ENCODE measurements around the gene LETMD1.

LETMD1 gene

GRCh38 chr12:51025836-51026638 is 22.1 kb upstream of the LETMD1 start, which contains the start of gene SLC11A2:
SLC11A2 (minus strand) TSS chr12:51026384; CDS start chr12:51010728, 15,656 bp downstream.
- Histone ChIP-seq H3K36me3 (ENCODE audit: control insufficient read depth in 2 of 2, insufficient read depth in 2 of 2, low read length in 2 of 2) (no peaks in the 10 kb centered on the region), H3K27me3 (ENCODE audit: control insufficient read depth in 1 of 2, insufficient read depth in 2 of 2, low read length in 2 of 2) (no peaks in the 10 kb centered on the region), H3K27ac (ENCODE audit: low read length) (peak within 1 kb of the TSS; percentile 66), H3K9me3 (ENCODE audit: control insufficient read depth in 2 of 2, low read length in 2 of 2) (no peaks in the 10 kb centered on the region), H3K4me1 (ENCODE audit: control insufficient read depth, insufficient read depth, low read length) (peaks cover 18% of the 10 kb centered on the region), H3K9ac (ENCODE audit: low read length in 2 of 2) (peak within 1 kb of the TSS; percentile 73 to 82), H3K4me3 (ENCODE audit: low read length in 2 of 2) (peak within 1 kb of the TSS; percentile 75 to 86)

- H3K27me3 ChIP-seq (ENCODE audit: control insufficient read depth in 1 of 2, insufficient read depth in 2 of 2, low read length in 2 of 2), result no peaks in the 10 kb centered on the region
- no peaks in the 10 kb centered on the region for H3K36me3 ChIP-seq (ENCODE audit: control insufficient read depth in 2 of 2, insufficient read depth in 2 of 2, low read length in 2 of 2)
- H3K27ac ChIP-seq (ENCODE audit: low read length), result no peak overlapping the region
- H3K9ac ChIP-seq (ENCODE audit: low read length in 2 of 2), result no peak overlapping the region
- no peak overlapping the region for H3K4me3 ChIP-seq (ENCODE audit: low read length in 2 of 2)
- H3K9me3 ChIP-seq (ENCODE audit: control insufficient read depth in 2 of 2, low read length in 2 of 2), result no peaks in the 10 kb centered on the region
- peaks cover 16% of the 10 kb centered on the region for H3K4me1 ChIP-seq (ENCODE audit: control insufficient read depth, insufficient read depth, low read length)
Observed at GRCh38 chr12:51027342-51027835, 20.7 kb upstream of the LETMD1 start.

DNA sequence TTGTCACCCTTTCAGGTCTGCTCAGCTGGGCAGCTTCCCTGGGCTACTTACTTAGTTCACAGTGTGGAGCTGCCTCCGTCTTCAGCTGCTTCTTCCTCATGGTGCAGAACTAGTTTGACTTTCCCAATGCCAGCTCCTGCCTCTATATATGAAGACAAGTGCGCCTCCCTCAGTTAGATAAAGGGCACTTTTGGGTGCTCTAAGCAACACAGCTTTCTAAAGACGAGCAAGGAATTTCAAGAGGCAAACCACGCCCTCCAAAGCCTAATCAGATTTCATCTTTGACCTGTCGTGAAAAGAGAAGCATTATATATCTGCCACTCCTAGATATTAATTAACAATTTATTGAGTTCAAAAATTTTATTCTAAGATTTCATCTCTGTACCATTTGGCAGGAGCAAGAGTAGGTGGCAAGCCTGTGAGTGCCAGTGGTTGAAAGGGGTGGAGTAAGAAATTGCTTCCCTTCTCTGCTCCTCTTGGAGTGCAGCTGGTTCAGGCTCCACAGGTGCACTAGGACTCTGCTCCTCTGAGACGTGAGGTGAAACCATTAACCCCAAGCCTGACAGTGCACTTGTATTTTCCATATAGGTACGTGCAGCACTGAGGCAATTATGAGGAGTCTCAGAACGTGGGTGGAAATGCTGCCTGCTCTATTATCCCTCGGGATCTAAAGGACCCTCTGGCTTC is 19.9 kb upstream of the LETMD1 start:
- Histone ChIP-seq H3K36me3 (ENCODE audit: control insufficient read depth in 2 of 2, insufficient read depth in 2 of 2, low read length in 2 of 2) (no peaks in the 10 kb centered on the region), H3K9me3 (ENCODE audit: control insufficient read depth in 2 of 2, low read length in 2 of 2) (no peaks in the 10 kb centered on the region), H3K4me1 (ENCODE audit: control insufficient read depth, insufficient read depth, low read length) (peaks cover 16% of the 10 kb centered on the region), H3K4me3 (ENCODE audit: low read length in 2 of 2) (no peak overlapping the region), H3K9ac (ENCODE audit: low read length in 2 of 2) (no peak overlapping the region), H3K27me3 (ENCODE audit: control insufficient read depth in 1 of 2, insufficient read depth in 2 of 2, low read length in 2 of 2) (no peaks in the 10 kb centered on the region), H3K27ac (ENCODE audit: low read length) (no peak overlapping the region)

DNA sequence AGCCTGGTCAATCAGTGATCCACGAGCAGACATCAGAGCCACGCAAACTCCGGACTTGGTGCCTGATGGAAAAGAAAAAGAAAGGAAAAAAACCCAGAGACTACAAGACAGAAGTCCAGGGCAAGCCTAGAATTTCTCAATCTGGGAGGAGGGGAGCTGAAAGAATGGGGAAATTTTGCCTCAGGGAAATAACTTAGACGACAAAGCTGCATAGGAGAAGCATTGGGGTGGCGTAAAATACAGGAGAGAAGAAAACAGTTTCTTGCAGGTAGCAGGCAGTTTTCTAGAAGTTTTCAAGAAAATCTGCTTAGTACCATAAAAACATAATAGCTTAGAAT is 19.3 kb upstream of the LETMD1 start:
- Histone ChIP-seq H3K27me3 (ENCODE audit: control insufficient read depth in 1 of 2, insufficient read depth in 2 of 2, low read length in 2 of 2) (no peaks in the 10 kb centered on the region), H3K36me3 (ENCODE audit: control insufficient read depth in 2 of 2, insufficient read depth in 2 of 2, low read length in 2 of 2) (no peaks in the 10 kb centered on the region), H3K27ac (ENCODE audit: low read length) (no peak overlapping the region), H3K4me3 (ENCODE audit: low read length in 2 of 2) (no peak overlapping the region), H3K4me1 (ENCODE audit: control insufficient read depth, insufficient read depth, low read length) (peaks cover 16% of the 10 kb centered on the region), H3K9ac (ENCODE audit: low read length in 2 of 2) (no peak overlapping the region), H3K9me3 (ENCODE audit: control insufficient read depth in 2 of 2, low read length in 2 of 2) (no peaks in the 10 kb centered on the region)

DNA sequence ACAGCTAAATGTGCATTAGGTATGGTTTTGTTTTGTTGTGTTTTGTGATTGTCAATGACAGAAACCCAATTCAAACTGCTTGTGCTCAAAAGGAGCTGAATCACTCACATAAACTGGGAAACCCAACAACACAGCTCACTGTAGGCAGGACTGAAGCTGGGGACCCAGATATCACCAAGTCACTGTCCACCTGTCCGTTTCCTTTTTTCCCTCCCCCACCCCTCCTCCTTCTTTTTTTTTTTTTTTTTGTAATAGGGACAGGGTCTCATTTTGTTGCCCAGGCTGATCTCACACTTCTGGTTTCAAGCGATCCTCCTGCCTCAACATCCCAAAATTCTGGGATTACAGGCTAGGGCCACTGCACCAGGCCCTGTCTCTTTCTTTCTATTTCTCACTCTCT is 15.1 kb upstream of the LETMD1 start:
- Histone ChIP-seq H3K9ac (ENCODE audit: low read length in 2 of 2) (no peak overlapping the region), H3K27ac (ENCODE audit: low read length) (no peak overlapping the region), H3K4me1 (ENCODE audit: control insufficient read depth, insufficient read depth, low read length) (no peaks in the 10 kb centered on the region), H3K4me3 (ENCODE audit: low read length in 2 of 2) (no peak overlapping the region), H3K27me3 (ENCODE audit: control insufficient read depth in 1 of 2, insufficient read depth in 2 of 2, low read length in 2 of 2) (no peaks in the 10 kb centered on the region), H3K9me3 (ENCODE audit: control insufficient read depth in 2 of 2, low read length in 2 of 2) (no peaks in the 10 kb centered on the region), H3K36me3 (ENCODE audit: control insufficient read depth in 2 of 2, insufficient read depth in 2 of 2, low read length in 2 of 2) (no peaks in the 10 kb centered on the region)

DNA sequence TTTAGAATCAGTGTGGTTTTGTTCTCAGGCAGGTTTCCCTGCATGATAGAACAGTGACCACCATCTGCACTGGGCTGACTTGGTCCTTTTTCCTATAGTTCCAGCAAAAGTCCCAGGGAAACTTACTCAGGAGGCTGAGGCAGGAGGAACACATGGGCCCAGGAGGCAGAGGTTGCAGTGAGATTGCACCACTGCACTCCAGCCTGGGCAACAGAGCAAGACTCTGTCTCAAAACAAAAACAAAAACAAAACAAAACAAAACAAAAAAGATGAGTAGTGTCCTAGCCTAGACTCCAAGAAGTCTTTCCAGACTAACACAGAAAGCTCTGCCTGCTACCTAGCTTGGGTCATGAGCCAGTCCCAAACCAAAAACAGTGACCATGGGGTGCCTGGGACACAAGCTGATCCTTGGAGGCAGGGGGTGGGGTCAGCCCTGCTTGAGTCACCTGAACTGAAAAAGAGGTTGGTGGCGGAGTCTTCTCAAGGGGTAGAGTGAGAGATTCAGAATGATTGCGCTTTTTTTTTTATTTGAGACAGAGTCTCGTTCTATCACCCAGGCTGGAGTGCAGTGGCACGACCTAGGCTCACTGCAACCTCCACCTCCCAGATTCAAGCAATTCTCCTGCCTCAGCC is 14.6 kb upstream of the LETMD1 start:
- H3K36me3 ChIP-seq (ENCODE audit: control insufficient read depth in 2 of 2, insufficient read depth in 2 of 2, low read length in 2 of 2), result no peaks in the 10 kb centered on the region

GRCh38 chr12:51036279-51036678 is 11.8 kb upstream of the LETMD1 start:
- H3K4me1 ChIP-seq (ENCODE audit: control insufficient read depth, insufficient read depth, low read length), result no peaks in the 10 kb centered on the region
- no peaks in the 10 kb centered on the region for H3K9me3 ChIP-seq (ENCODE audit: control insufficient read depth in 2 of 2, low read length in 2 of 2)
- no peak overlapping the region for H3K9ac ChIP-seq (ENCODE audit: low read length in 2 of 2)
- H3K4me3 ChIP-seq (ENCODE audit: low read length in 2 of 2), result no peak overlapping the region
- no peak overlapping the region for H3K27ac ChIP-seq (ENCODE audit: low read length)
- no peaks in the 10 kb centered on the region for H3K27me3 ChIP-seq (ENCODE audit: control insufficient read depth in 1 of 2, insufficient read depth in 2 of 2, low read length in 2 of 2)
- H3K36me3 ChIP-seq (ENCODE audit: control insufficient read depth in 2 of 2, insufficient read depth in 2 of 2, low read length in 2 of 2), result no peaks in the 10 kb centered on the region

More for the DNA sequence above, 14.6 kb upstream of the LETMD1 start:
- H3K9me3 ChIP-seq (ENCODE audit: control insufficient read depth in 2 of 2, low read length in 2 of 2), result no peaks in the 10 kb centered on the region
- H3K27ac ChIP-seq (ENCODE audit: low read length), result no peak overlapping the region
- no peaks in the 10 kb centered on the region for H3K4me1 ChIP-seq (ENCODE audit: control insufficient read depth, insufficient read depth, low read length)
- H3K4me3 ChIP-seq (ENCODE audit: low read length in 2 of 2), result no peak overlapping the region
- H3K9ac ChIP-seq (ENCODE audit: low read length in 2 of 2), result no peak overlapping the region
- H3K27me3 ChIP-seq (ENCODE audit: control insufficient read depth in 1 of 2, insufficient read depth in 2 of 2, low read length in 2 of 2), result no peaks in the 10 kb centered on the region

DNA sequence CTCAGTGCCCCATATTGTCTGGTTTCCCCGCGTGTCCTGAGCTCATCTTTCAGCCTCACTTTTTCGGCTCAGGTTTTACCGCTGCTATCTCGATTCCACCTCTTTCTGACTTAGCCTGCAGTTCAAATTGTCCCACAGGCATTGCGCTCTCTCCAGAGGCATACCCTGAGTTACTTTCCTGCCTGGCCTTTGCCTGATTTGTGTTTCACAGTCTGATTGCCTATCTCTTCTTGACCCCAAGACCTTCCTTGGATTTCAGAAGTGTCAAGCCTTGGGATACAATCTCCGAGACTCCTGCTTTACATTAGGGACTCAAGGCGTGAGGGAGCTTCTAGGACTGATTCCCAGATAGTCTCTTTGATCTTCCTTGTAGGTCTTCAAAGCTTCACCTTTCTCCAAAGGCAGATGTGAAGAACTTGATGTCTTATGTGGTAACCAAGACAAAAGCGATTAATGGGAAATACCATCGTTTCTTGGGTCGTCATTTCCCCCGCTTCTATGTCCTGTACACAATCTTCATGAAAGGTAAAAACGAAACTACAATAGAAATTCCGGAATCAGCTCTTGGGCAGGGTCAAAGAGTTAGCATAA is 629 bp downstream of the LETMD1 start:
- Histone ChIP-seq H3K36me3 (ENCODE audit: control insufficient read depth in 2 of 2, insufficient read depth in 2 of 2, low read length in 2 of 2) (peaks cover 4 to 10% of the 10 kb centered on the region in 2 donors), H3K4me3 (ENCODE audit: low read length in 2 of 2) (peak overlapping the region; percentile 94 to 96), H3K27ac (ENCODE audit: low read length) (peak overlapping the region; percentile 96), H3K9me3 (ENCODE audit: control insufficient read depth in 2 of 2, low read length in 2 of 2) (no peaks in the 10 kb centered on the region), H3K4me1 (ENCODE audit: control insufficient read depth, insufficient read depth, low read length) (peaks cover 9% of the 10 kb centered on the region), H3K27me3 (ENCODE audit: control insufficient read depth in 1 of 2, insufficient read depth in 2 of 2, low read length in 2 of 2) (no peaks in the 10 kb centered on the region), H3K9ac (ENCODE audit: low read length in 2 of 2) (peak overlapping the region; percentile 92 to 98)

- peak overlapping the region in 1 of 2 donors; percentile 94 for H3K4me3 ChIP-seq (ENCODE audit: low read length in 2 of 2)
Observed at GRCh38 chr12:51049525-51049924, 1.4 kb downstream of the LETMD1 start.

GRCh38 chr12:51051787-51052186 is 3.7 kb downstream of the LETMD1 start:
- Histone ChIP-seq H3K36me3 (ENCODE audit: control insufficient read depth in 2 of 2, insufficient read depth in 2 of 2, low read length in 2 of 2) (peaks cover 23 to 25% of the 10 kb centered on the region in 2 donors), H3K27ac (ENCODE audit: low read length) (no peak overlapping the region)

More at GRCh38 chr12:51049525-51049924, 1.4 kb downstream of the LETMD1 start:
- Histone ChIP-seq H3K9ac (ENCODE audit: low read length in 2 of 2) (peak overlapping the region in 1 of 2 donors; percentile 1), H3K36me3 (ENCODE audit: control insufficient read depth in 2 of 2, insufficient read depth in 2 of 2, low read length in 2 of 2) (peaks cover 11 to 15% of the 10 kb centered on the region in 2 donors), H3K27me3 (ENCODE audit: control insufficient read depth in 1 of 2, insufficient read depth in 2 of 2, low read length in 2 of 2) (no peaks in the 10 kb centered on the region), H3K9me3 (ENCODE audit: control insufficient read depth in 2 of 2, low read length in 2 of 2) (no peaks in the 10 kb centered on the region), H3K27ac (ENCODE audit: low read length) (no peak overlapping the region), H3K4me1 (ENCODE audit: control insufficient read depth, insufficient read depth, low read length) (peaks cover 9% of the 10 kb centered on the region)

More at GRCh38 chr12:51051787-51052186, 3.7 kb downstream of the LETMD1 start:
- Histone ChIP-seq H3K27me3 (ENCODE audit: control insufficient read depth in 1 of 2, insufficient read depth in 2 of 2, low read length in 2 of 2) (no peaks in the 10 kb centered on the region), H3K9ac (ENCODE audit: low read length in 2 of 2) (no peak overlapping the region), H3K4me3 (ENCODE audit: low read length in 2 of 2) (no peak overlapping the region), H3K4me1 (ENCODE audit: control insufficient read depth, insufficient read depth, low read length) (peaks cover 9% of the 10 kb centered on the region), H3K9me3 (ENCODE audit: control insufficient read depth in 2 of 2, low read length in 2 of 2) (no peaks in the 10 kb centered on the region)
